GM12878 (cell line): ENCODE results near the gene PPP4R1.

Experiments
- MXI1 ChIP-seq: fragments of 150-350 bp; IDR thresholded peaks from 2 replicates; pipeline ENCODE4 v1.6.1; 2011; ENCODE audit warnings: low read depth, mild to moderate bottlenecking, inconsistent platforms, low read length, improper control_type of control experiment
- POLR2A ChIP-seq: IDR thresholded peaks from 2 replicates; pipeline ENCODE4 v1.6.1; 2011; ENCODE audit warnings: low read depth, mild to moderate bottlenecking, low read length
- SP1 ChIP-seq: IDR thresholded peaks from one replicate; pipeline ENCODE4 v1.6.1; 2011; ENCODE audit warnings: low read depth, low read length
- TF ChIP-seq, protein P1 (sequence below): IDR thresholded peaks from 2 replicates; pipeline ENCODE4 v1.6.1; 2011; ENCODE audit warnings: low read depth, low read length, improper control_type of control experiment, borderline replicate concordance

DNA sequence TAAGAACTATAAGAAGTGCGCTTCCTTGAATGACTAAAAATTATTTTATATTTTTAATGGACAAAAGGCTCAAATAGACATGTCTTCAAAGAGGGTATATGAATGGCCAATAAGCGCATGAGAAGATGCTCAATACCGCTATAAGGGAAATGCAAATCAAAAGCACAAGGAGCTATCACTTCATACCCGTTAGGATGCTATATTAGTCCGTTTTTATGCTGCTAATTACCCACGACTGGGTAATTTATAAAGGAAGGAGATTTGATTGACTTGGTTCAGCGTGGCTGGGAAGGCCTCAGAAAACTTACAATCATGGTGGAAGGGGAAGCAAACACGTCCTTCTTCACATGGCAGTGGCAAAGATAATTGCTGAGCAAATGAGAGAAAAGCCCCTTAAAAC, 20.5 kb upstream of the PPP4R1 start:
- TF ChIP-seq SP1 (no peak), MXI1 (no peak), POLR2A (no peak)
- TF ChIP-seq, protein P1, sequence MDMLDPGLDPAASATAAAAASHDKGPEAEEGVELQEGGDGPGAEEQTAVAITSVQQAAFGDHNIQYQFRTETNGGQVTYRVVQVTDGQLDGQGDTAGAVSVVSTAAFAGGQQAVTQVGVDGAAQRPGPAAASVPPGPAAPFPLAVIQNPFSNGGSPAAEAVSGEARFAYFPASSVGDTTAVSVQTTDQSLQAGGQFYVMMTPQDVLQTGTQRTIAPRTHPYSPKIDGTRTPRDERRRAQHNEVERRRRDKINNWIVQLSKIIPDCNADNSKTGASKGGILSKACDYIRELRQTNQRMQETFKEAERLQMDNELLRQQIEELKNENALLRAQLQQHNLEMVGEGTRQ, result no peak
